Activated CD4-positive, alpha-beta T cell treated with anti-CD3 and anti-CD28 coated beads, Interleukin-2, amount 10 ng/mL, durations not matched to agents 7 days and 5 days (primary cell): ENCODE results near the gene MFN2. TPM values are rescaled to one million over a fixed set of nuclear protein-coding genes. Genes with fewer than 3 reads are reported as not detected.

Experiments
- CTCF ChIA-PET: fragments of 350-600 bp; sonication (Branson Sonifier 250); formaldehyde crosslinking; loops from one replicate; lab custom pipeline; 2021; ENCODE audit warnings: antibody characterized with exemption; lab: Charles Lee
- POLR2A ChIA-PET: fragments of 350-600 bp; sonication (Branson Sonifier 250); formaldehyde crosslinking; loops from one replicate; lab custom pipeline; 2021; ENCODE audit warnings: antibody characterized with exemption; lab: Charles Lee
- DNase-seq: peaks from one replicate; pipeline ENCODE4 v3.0.0-alpha.2; 2020
- H3K27ac Mint-ChIP-seq: one replicate; pipeline ENCODE4 v1.8.0; 2021; ENCODE audit warnings: mild to moderate bottlenecking, moderate library complexity, mixed read lengths
- H3K27me3 Mint-ChIP-seq: one replicate; pipeline ENCODE4 v1.8.0; 2021; ENCODE audit warnings: mixed read lengths
- H3K36me3 Mint-ChIP-seq: one replicate; pipeline ENCODE4 v1.8.0; 2021; ENCODE audit warnings: low read depth, mixed read lengths
- H3K4me1 Mint-ChIP-seq: one replicate; pipeline ENCODE4 v1.8.0; 2021; ENCODE audit warnings: mixed read lengths
- H3K4me3 Mint-ChIP-seq: one replicate; pipeline ENCODE4 v1.8.0; 2021; ENCODE audit warnings: mild to moderate bottlenecking, moderate library complexity, mixed read lengths
- H3K9me3 Mint-ChIP-seq: one replicate; pipeline ENCODE4 v1.8.0; 2021; ENCODE audit warnings: mixed read lengths
- total RNA-seq, 2 experiments: library from RNA; stranded (reverse); gene quantifications; one replicate each; pipeline ENCODE4 v1.2.3, GENCODE V29; 2021

MFN2 gene
- total RNA-seq, 2 experiments from 2014 or later, result 46.3 to 60.3 TPM

GRCh38 chr1:11944358-11944931 lies 35.8 kb upstream of the MFN2 start:
- POLR2A ChIA-PET, result no interaction called here
- no peaks in the 10 kb centered on the region for H3K27me3 Mint-ChIP-seq
- CTCF ChIA-PET, result interaction anchor here (0.6 to 1.2 kb wide), 2 partner anchors 123 to 562 kb away, joined by 3 read pairs; no protein-coding TSS in a partner anchor
- no peaks in the 10 kb centered on the region for H3K36me3 Mint-ChIP-seq
- no peaks in the 10 kb centered on the region for H3K4me1 Mint-ChIP-seq
- no peak overlapping the region for H3K4me3 Mint-ChIP-seq
- H3K9me3 Mint-ChIP-seq, result peaks cover 9% of the 10 kb centered on the region
- DNase-seq, result no peak
- no peak overlapping the region for H3K27ac Mint-ChIP-seq

GRCh38 chr1:11946647-11947046 lies 33.6 kb upstream of the MFN2 start:
- Mint-ChIP-seq H3K4me1 (no peaks in the 10 kb centered on the region), H3K27me3 (no peaks in the 10 kb centered on the region), H3K9me3 (peaks cover 9% of the 10 kb centered on the region), H3K36me3 (no peaks in the 10 kb centered on the region), H3K4me3 (no peak overlapping the region), H3K27ac (no peak overlapping the region)
- ChIA-PET CTCF (no interaction called here), POLR2A (no interaction called here)
- DNase-seq, result no peak

GRCh38 chr1:11948822-11949458 lies 31.3 kb upstream of the MFN2 start:
- no peak overlapping the region for H3K4me3 Mint-ChIP-seq
- no peak for DNase-seq
- H3K9me3 Mint-ChIP-seq, result peaks cover 9% of the 10 kb centered on the region
- POLR2A ChIA-PET, result no interaction called here
- CTCF ChIA-PET, result interaction anchor here (0.6 to 1.6 kb wide), 2 partner anchors 12 to 14 kb away, joined by 3 read pairs; partner anchors contain the start of gene PLOD1
- H3K36me3 Mint-ChIP-seq, result no peaks in the 10 kb centered on the region
- no peak overlapping the region for H3K27ac Mint-ChIP-seq
- no peaks in the 10 kb centered on the region for H3K27me3 Mint-ChIP-seq
- no peaks in the 10 kb centered on the region for H3K4me1 Mint-ChIP-seq

GRCh38 chr1:11951901-11952300 lies 28.3 kb upstream of the MFN2 start:
- no peak overlapping the region for H3K4me3 Mint-ChIP-seq
- DNase-seq, result no peak
- H3K4me1 Mint-ChIP-seq, result no peaks in the 10 kb centered on the region
- POLR2A ChIA-PET, result interaction anchor here (0.6 kb wide), 2 partner anchors 44 to 268 kb away, joined by 3 read pairs; no protein-coding TSS in a partner anchor
- peaks cover 4% of the 10 kb centered on the region for H3K9me3 Mint-ChIP-seq
- H3K27ac Mint-ChIP-seq, result no peak overlapping the region
- no peaks in the 10 kb centered on the region for H3K27me3 Mint-ChIP-seq
- CTCF ChIA-PET, result no interaction called here
- H3K36me3 Mint-ChIP-seq, result no peaks in the 10 kb centered on the region

GRCh38 chr1:11952455-11953109 lies 27.7 kb upstream of the MFN2 start:
- ChIA-PET CTCF (no interaction called here), POLR2A (interaction anchor here (0.6 kb wide), 2 partner anchors 44 to 269 kb away, joined by 3 read pairs; no protein-coding TSS in a partner anchor)
- no peaks in the 10 kb centered on the region for H3K27me3 Mint-ChIP-seq
- H3K27ac Mint-ChIP-seq, result no peak overlapping the region
- H3K4me1 Mint-ChIP-seq, result no peaks in the 10 kb centered on the region
- no peak for DNase-seq
- peaks cover 4% of the 10 kb centered on the region for H3K9me3 Mint-ChIP-seq
- no peaks in the 10 kb centered on the region for H3K36me3 Mint-ChIP-seq
- no peak overlapping the region for H3K4me3 Mint-ChIP-seq

GRCh38 chr1:11955221-11955620 lies 25.0 kb upstream of the MFN2 start:
- DNase-seq, result no peak
- no peaks in the 10 kb centered on the region for H3K27me3 Mint-ChIP-seq
- H3K4me1 Mint-ChIP-seq, result no peaks in the 10 kb centered on the region
- POLR2A ChIA-PET, result no interaction called here
- no peaks in the 10 kb centered on the region for H3K9me3 Mint-ChIP-seq
- no peak overlapping the region for H3K4me3 Mint-ChIP-seq
- no peaks in the 10 kb centered on the region for H3K36me3 Mint-ChIP-seq
- CTCF ChIA-PET, result no interaction called here
- H3K27ac Mint-ChIP-seq, result no peak overlapping the region

DNA sequence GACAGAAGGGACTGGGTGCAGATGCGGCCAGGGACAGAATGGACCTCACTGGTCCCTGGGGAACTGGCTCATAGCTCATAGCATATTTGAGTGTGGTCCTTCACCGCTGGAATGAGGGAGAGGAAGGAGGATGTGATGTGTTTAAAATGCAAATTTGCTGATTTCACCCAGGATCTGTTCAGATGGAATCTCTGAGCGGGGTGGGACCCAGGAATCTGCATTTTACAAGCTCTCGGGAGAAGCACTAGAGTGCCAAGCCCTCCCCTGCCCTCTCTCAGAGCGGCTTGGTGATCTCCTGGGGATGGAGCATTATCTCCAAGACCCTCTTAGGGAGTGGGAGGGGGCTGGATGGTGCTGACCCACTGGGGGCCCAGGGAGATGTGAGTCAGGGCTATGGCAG lies 22.8 kb upstream of the MFN2 start:
- ChIA-PET CTCF (interaction anchor here (0.9 kb wide), 1 partner anchor 36 kb away, joined by 3 read pairs; no protein-coding TSS in a partner anchor), POLR2A (no interaction called here)

DNA sequence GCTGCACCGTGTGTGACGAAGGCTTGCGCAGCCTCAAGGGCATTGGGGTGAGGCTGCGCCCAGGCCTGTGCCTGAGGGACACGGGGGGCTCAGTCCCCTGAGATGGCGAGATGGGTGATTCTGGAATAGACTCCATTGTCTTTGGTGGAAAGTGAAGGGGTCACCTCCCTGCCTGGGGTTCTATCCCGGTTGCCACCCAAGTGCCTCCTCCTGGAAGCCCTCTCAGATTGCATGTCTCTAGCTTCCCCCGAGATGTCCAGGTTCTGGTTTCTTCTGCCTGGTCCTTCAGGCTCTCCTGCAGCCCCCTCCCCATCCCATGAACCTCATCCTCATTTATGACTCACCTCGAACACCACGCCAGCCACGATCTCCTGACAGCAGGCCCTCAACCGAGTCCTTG lies 22.3 kb upstream of the MFN2 start:
- DNase-seq, result no peak
- Mint-ChIP-seq H3K9me3 (no peaks in the 10 kb centered on the region), H3K4me3 (no peak overlapping the region), H3K4me1 (no peaks in the 10 kb centered on the region), H3K36me3 (no peaks in the 10 kb centered on the region), H3K27ac (no peak overlapping the region), H3K27me3 (no peaks in the 10 kb centered on the region)
- CTCF ChIA-PET, result interaction anchor here (0.9 kb wide), 1 partner anchor 36 kb away, joined by 3 read pairs; no protein-coding TSS in a partner anchor
- POLR2A ChIA-PET, result no interaction called here

More for the DNA sequence above, 22.8 kb upstream of the MFN2 start:
- Mint-ChIP-seq H3K9me3 (no peaks in the 10 kb centered on the region), H3K4me1 (no peaks in the 10 kb centered on the region), H3K27ac (no peak overlapping the region), H3K27me3 (no peaks in the 10 kb centered on the region), H3K4me3 (no peak overlapping the region), H3K36me3 (no peaks in the 10 kb centered on the region)
- DNase-seq, result no peak

GRCh38 chr1:11960276-11960675 lies 20.0 kb upstream of the MFN2 start:
- no peaks in the 10 kb centered on the region for H3K4me1 Mint-ChIP-seq
- H3K4me3 Mint-ChIP-seq, result no peak overlapping the region
- no peaks in the 10 kb centered on the region for H3K9me3 Mint-ChIP-seq
- ChIA-PET CTCF (no interaction called here), POLR2A (interaction anchor here (0.6 kb wide), 1 partner anchor 52 kb away, joined by 3 read pairs; no protein-coding TSS in a partner anchor)
- H3K27ac Mint-ChIP-seq, result no peak overlapping the region
- DNase-seq, result no peak
- H3K27me3 Mint-ChIP-seq, result no peaks in the 10 kb centered on the region
- H3K36me3 Mint-ChIP-seq, result no peaks in the 10 kb centered on the region

DNA sequence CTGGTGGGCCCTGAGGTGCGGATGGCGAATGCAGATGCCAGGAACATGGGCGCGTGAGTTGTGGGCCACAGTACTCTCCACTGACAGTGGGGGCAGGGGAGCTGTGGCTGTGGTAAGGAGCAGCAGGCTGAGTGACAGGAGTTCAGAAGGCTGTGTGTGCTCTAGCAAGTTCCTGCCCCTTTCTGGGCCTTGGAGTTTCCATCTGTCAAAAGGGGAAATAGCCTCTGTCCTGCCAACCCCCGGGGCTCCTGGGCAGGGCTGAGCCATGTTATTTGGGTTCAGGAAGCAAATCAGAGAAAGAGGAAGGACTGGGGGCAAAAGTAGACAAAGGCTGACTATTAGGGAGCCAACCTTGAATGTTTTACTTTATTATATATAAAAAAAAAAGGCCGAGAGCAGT lies 19.5 kb upstream of the MFN2 start:
- Mint-ChIP-seq H3K36me3 (no peaks in the 10 kb centered on the region), H3K4me1 (no peaks in the 10 kb centered on the region), H3K4me3 (no peak overlapping the region), H3K9me3 (no peaks in the 10 kb centered on the region), H3K27me3 (no peaks in the 10 kb centered on the region), H3K27ac (no peak overlapping the region)
- DNase-seq, result no peak
- ChIA-PET CTCF (interaction anchor here (0.6 kb wide), 1 partner anchor 60 kb away, joined by 3 read pairs; no protein-coding TSS in a partner anchor), POLR2A (no interaction called here)

DNA sequence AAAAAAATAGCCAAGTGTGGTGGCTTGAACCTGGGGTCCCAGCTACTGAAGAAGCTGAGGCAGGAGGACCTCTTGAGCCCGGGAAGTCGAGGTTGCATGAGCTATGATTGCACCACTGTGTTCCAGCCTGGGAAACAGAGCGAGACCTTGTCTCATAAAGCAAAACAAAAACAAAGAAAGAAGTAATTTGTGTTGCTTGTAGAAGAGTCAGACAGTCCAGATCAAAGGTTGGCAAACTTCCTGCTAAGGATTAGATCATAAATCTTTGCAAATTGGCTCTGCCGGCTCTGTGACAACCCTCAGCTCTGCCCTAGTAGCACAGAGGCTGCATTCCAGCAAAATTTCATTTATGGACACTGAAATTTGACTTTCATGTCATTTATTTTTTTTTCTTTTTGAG lies 19.0 kb upstream of the MFN2 start:
- Mint-ChIP-seq H3K27me3 (no peaks in the 10 kb centered on the region), H3K4me1 (no peaks in the 10 kb centered on the region), H3K4me3 (no peak overlapping the region), H3K36me3 (no peaks in the 10 kb centered on the region), H3K27ac (no peak overlapping the region), H3K9me3 (no peaks in the 10 kb centered on the region)
- no peak for DNase-seq
- POLR2A ChIA-PET, result no interaction called here
- CTCF ChIA-PET, result interaction anchor here (0.6 to 2.1 kb wide), 2 partner anchors 12 to 59 kb away, joined by 3 to 9 read pairs; no protein-coding TSS in a partner anchor

DNA sequence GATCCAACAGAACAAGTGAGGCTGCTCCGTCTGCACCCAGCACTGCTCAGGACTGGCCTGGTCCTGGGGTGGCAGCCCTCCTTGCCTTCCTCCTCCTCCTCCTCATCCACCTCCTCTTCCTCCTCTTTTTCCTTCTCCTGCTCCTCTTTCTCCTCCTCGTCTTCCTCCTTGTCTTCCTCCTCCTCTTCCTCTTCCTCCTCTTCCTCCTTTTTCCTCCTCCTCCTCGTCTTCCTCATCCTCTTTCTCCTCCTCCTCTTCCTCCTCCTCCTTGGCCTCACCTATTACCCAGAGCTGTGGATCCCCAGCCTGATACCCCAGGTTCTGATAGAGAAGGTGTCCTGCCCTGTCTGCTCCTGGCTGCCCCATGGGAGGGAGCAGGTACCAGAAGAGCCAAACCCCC lies 16.6 kb upstream of the MFN2 start:
- Mint-ChIP-seq H3K27ac (no peak overlapping the region), H3K4me3 (no peak overlapping the region), H3K36me3 (no peaks in the 10 kb centered on the region), H3K4me1 (no peaks in the 10 kb centered on the region), H3K27me3 (no peaks in the 10 kb centered on the region), H3K9me3 (no peaks in the 10 kb centered on the region)
- CTCF ChIA-PET, result interaction anchor here (0.6 to 2.1 kb wide), 3 partner anchors 10 to 1760 kb away, joined by 4 to 9 read pairs (median 7); no protein-coding TSS in a partner anchor
- DNase-seq, result no peak
- POLR2A ChIA-PET, result no interaction called here

GRCh38 chr1:11964656-11965055 lies 15.6 kb upstream of the MFN2 start:
- H3K36me3 Mint-ChIP-seq, result no peaks in the 10 kb centered on the region
- no peaks in the 10 kb centered on the region for H3K9me3 Mint-ChIP-seq
- no peak overlapping the region for H3K27ac Mint-ChIP-seq
- no peaks in the 10 kb centered on the region for H3K27me3 Mint-ChIP-seq
- no peak for DNase-seq
- ChIA-PET POLR2A (no interaction called here), CTCF (interaction anchor here (0.6 kb wide), 1 partner anchor 242 kb away, joined by 5 read pairs; no protein-coding TSS in a partner anchor)
- H3K4me1 Mint-ChIP-seq, result no peaks in the 10 kb centered on the region
- H3K4me3 Mint-ChIP-seq, result no peak overlapping the region
